HEK293 (cell line): ENCODE measurements around the gene PITX1.

Experiments used
- CTCF ChIA-PET: fragments of 350-600 bp; formaldehyde crosslinking; extraction: SDS; loops from one replicate; lab custom pipeline; 2021; ENCODE audit warnings: antibody characterized with exemption; lab: Yijun Ruan, JAX
- POLR2A ChIA-PET: fragments of 300-600 bp; formaldehyde crosslinking; extraction: SDS; loops from one replicate; lab custom pipeline; 2020; ENCODE audit warnings: antibody characterized with exemption, inconsistent platforms; lab: Yijun Ruan, JAX
- H3K27ac ChIP-seq: fragments of 200-500 bp; sonication (Bioruptor generic); 2 replicates; pipeline ENCODE4 v1.5.1; 2014; ENCODE audit warnings: low read depth, low read length, control low read depth, inconsistent platforms; ENCODE audit errors: extremely low read depth
- H3K36me3 ChIP-seq, 2 experiments: fragments of 200-500 bp in 1 of 2; sonication (Bioruptor generic) in 1 of 2; 1 replicate in 1 of 2; 2 replicates in 1 of 2; pipeline ENCODE4 v1.5.1; 2014 to 2017; ENCODE audit warnings: inconsistent platforms in 2 of 2, low read length in 2 of 2; ENCODE audit not compliant: control insufficient read depth in 2 of 2, insufficient read depth in 1 of 2
- H3K4me1 ChIP-seq: fragments of 200-500 bp; sonication (Bioruptor generic); 2 replicates; pipeline ENCODE4 v1.5.1; 2014; ENCODE audit warnings: mild to moderate bottlenecking, low read length, inconsistent platforms; ENCODE audit not compliant: control insufficient read depth, insufficient read depth
- H3K4me3 ChIP-seq: 2 replicates; pipeline ENCODE4 v1.5.1; 2011; ENCODE audit warnings: low read depth, mild to moderate bottlenecking, control low read depth, low read length, moderate library complexity
- H3K9me3 ChIP-seq: fragments of 200-500 bp; sonication (Bioruptor generic); 2 replicates; pipeline ENCODE4 v1.5.1; 2014; ENCODE audit warnings: low read depth, low read length, inconsistent platforms; ENCODE audit not compliant: control insufficient read depth, insufficient read depth
- GFI1B ChIP-seq: fragments of 450-650 bp; formaldehyde crosslinking; IDR thresholded peaks from 2 replicates; pipeline ENCODE4 v1.5.1; 2016; ENCODE audit warnings: missing biosample characterization, missing genetic modification characterization
- KLF16 ChIP-seq: fragments of 450-650 bp; formaldehyde crosslinking; IDR thresholded peaks from 2 replicates; pipeline ENCODE4 v1.5.1; 2017; ENCODE audit warnings: missing biosample characterization, missing genetic modification characterization
- PRDM2 ChIP-seq: fragments of 450-650 bp; formaldehyde crosslinking; IDR thresholded peaks from 2 replicates; pipeline ENCODE4 v1.5.1; 2016; ENCODE audit warnings: missing biosample characterization, missing genetic modification characterization, borderline replicate concordance
- SALL2 ChIP-seq: fragments of 450-650 bp; formaldehyde crosslinking; IDR thresholded peaks from 2 replicates; pipeline ENCODE4 v1.5.0; 2017; ENCODE audit warnings: missing biosample characterization, mild to moderate bottlenecking, missing genetic modification characterization, borderline replicate concordance
- ZBTB26 ChIP-seq: fragments of 450-650 bp; formaldehyde crosslinking; optimal IDR thresholded peaks from 2 replicates; pipeline ENCODE3; 2016; ENCODE audit warnings: missing biosample characterization, mild to moderate bottlenecking, missing genetic modification characterization
- ZFP41 ChIP-seq: fragments of 450-650 bp; formaldehyde crosslinking; IDR thresholded peaks from 2 replicates; pipeline ENCODE4 v1.5.1; 2016; ENCODE audit warnings: missing biosample characterization, missing genetic modification characterization, borderline replicate concordance
- ZIC2 ChIP-seq: fragments of 450-650 bp; formaldehyde crosslinking; IDR thresholded peaks from 2 replicates; pipeline ENCODE4 v1.5.1; 2016; ENCODE audit warnings: missing biosample characterization, missing genetic modification characterization
- ZNF132 ChIP-seq: fragments of 450-650 bp; formaldehyde crosslinking; IDR thresholded peaks from 2 replicates; pipeline ENCODE4 v1.5.1; 2017; ENCODE audit warnings: missing biosample characterization, missing genetic modification characterization, borderline replicate concordance
- ZNF174 ChIP-seq: fragments of 450-650 bp; formaldehyde crosslinking; IDR thresholded peaks from 2 replicates; pipeline ENCODE4 v1.5.0; 2017; ENCODE audit warnings: missing biosample characterization, mild to moderate bottlenecking, missing genetic modification characterization
- ZNF280C ChIP-seq: fragments of 450-650 bp; formaldehyde crosslinking; IDR thresholded peaks from 2 replicates; pipeline ENCODE4 v1.5.1; 2016; ENCODE audit warnings: missing biosample characterization, missing genetic modification characterization
- ZNF473 ChIP-seq: fragments of 450-650 bp; formaldehyde crosslinking; IDR thresholded peaks from 2 replicates; pipeline ENCODE4 v1.5.1; 2017; ENCODE audit warnings: missing biosample characterization, missing genetic modification characterization
- ZNF518A ChIP-seq: fragments of 450-650 bp; formaldehyde crosslinking; conservative IDR thresholded peaks from 2 replicates; pipeline ENCODE4 v1.5.1; 2016; ENCODE audit warnings: low read depth, missing biosample characterization, missing genetic modification characterization
- ZNF529 ChIP-seq: fragments of 450-650 bp; formaldehyde crosslinking; IDR thresholded peaks from 2 replicates; pipeline ENCODE4 v1.5.1; 2017; ENCODE audit warnings: missing genetic modification characterization, missing biosample characterization; ENCODE audit not compliant: insufficient replicate concordance
- ZNF555 ChIP-seq: fragments of 450-650 bp; formaldehyde crosslinking; conservative IDR thresholded peaks from 2 replicates; pipeline ENCODE4 v1.5.1; 2017; ENCODE audit warnings: missing biosample characterization, mild to moderate bottlenecking, missing genetic modification characterization, inconsistent platforms
- ZNF585B ChIP-seq: fragments of 450-650 bp; formaldehyde crosslinking; IDR thresholded peaks from 2 replicates; pipeline ENCODE4 v1.5.1; 2016; ENCODE audit warnings: missing biosample characterization, missing genetic modification characterization
- ZNF639 ChIP-seq: fragments of 450-650 bp; formaldehyde crosslinking; IDR thresholded peaks from 2 replicates; pipeline ENCODE4 v1.5.1; 2016; ENCODE audit warnings: missing biosample characterization, missing genetic modification characterization
- ZNF658 ChIP-seq: fragments of 450-650 bp; formaldehyde crosslinking; IDR thresholded peaks from 2 replicates; pipeline ENCODE4; 2016; ENCODE audit warnings: missing biosample characterization, missing genetic modification characterization
- ZSCAN5A ChIP-seq: fragments of 450-650 bp; formaldehyde crosslinking; IDR thresholded peaks from 2 replicates; pipeline ENCODE4 v1.5.1; 2016; ENCODE audit warnings: missing biosample characterization, missing genetic modification characterization

PITX1 gene

GRCh38 chr5:135027697-135028615 is 6.1 kb downstream of the PITX1 start:
- no peak overlapping the region for H3K27ac ChIP-seq
- TF ChIP-seq ZSCAN5A, result no peak
- no peak for TF ChIP-seq PRDM2 (tag by site-specific recombination)
- no peak for TF ChIP-seq ZNF280C (tag by site-specific recombination)
- TF ChIP-seq ZFP41, result no peak
- no peak for TF ChIP-seq ZNF518A (tag by site-specific recombination)
- no peak for TF ChIP-seq ZBTB26 (tag by site-specific recombination)
- TF ChIP-seq ZNF132, result no peak
- no peak for TF ChIP-seq ZNF529 (tag by site-specific recombination)
- TF ChIP-seq ZNF658, result no peak
- TF ChIP-seq ZIC2 (tag by site-specific recombination), result no peak
- no peak for TF ChIP-seq SALL2 (tag by site-specific recombination)
- no peak for TF ChIP-seq KLF16 (tag by site-specific recombination)
- no peak for TF ChIP-seq ZNF639 (tag by site-specific recombination)
- no peak for TF ChIP-seq ZNF473 (tag by site-specific recombination)
- no peak for TF ChIP-seq ZNF174
- no peak for TF ChIP-seq ZNF555 (tag by site-specific recombination)
- no peak for TF ChIP-seq GFI1B
- no peak for TF ChIP-seq ZNF585B
- TF ChIP-seq, all 188 proteins: peak for 0
- ChIA-PET CTCF (no interaction called here), POLR2A (no interaction called here)
- Histone ChIP-seq H3K36me3 (peaks cover 4 to 43% of the 10 kb centered on the region in 2 experiments; a peak in 2 of 3 replicates), H3K9me3 (no peaks in the 10 kb centered on the region), H3K4me3 (no peak overlapping the region), H3K4me1 (peaks cover 4% of the 10 kb centered on the region)
